GM21447 (cell line): Measurements from ENCODE around the gene PTPN7.
A peak's percentile ranks its signal among the peaks of the same experiment; 100 is the strongest.
"Not testable (repeated sequence)": the region's sequence is repeated elsewhere in the genome, so short reads cannot be mapped to it uniquely, and the experiment has no call there.

Experiments
- ATAC-seq: cut with Tn5 transposase; IDR thresholded peaks from one replicate; pipeline ENCODE4 v1.9.1; 2021; ENCODE audit not compliant: unreplicated experiment

Gene PTPN7

DNA sequence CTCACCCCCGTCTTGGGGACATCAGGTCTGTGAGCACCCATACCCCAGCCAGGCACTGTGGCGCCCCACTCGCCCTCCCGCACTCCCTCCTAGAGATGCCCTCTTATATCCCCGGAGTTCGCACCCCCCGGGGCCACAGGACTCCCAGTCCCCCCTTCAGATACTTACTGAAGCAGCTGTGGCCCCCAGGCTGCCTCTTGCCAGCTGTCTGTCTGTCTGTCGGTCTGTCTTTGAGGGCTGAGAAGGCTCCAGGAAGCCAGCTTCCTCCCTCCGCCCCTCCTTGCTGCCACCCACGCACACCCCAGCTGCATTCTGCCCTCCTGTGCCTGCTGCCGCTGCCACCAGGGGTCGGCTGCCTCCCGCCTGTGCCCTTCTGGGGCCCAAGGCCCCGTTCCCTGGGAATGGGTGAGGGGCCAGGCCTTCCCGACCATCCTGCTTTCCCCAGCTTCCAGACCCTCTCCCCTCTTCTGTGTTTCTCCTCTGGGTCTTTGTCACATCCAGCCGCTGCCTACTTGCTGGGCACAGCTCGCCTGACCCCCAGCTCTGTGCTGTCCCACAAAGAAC lies at the start of gene PTPN7:
PTPN7 (minus strand) TSS at position 226 of the 564 bp plus-strand sequence. CDS start 1,200 bp downstream, outside the sequence.
- peak; percentile 49 for ATAC-seq

DNA sequence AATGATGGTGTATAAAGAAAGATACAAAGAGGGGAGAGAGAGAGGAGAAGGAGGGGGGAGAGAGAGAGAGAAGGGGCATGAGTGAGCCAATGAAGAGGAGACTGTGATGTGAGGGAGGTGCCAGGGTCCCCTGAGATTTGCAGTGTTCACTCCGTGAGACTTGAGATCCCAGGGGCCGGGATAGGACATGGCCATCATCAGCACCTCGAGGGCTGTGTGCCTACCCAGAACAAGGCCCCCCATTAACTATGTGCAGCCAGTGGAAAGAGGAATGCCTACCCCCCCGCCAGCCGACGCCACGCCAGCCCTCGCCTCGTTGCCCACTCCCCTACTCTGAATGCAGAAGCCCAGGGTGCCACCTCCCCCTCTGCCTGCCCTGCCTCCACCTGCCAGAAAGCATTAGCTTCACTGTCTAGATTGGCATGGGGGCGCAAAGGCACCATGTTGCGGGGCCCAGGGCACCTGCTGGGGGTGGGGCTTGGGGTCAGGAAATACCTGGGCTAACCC lies 48.0 kb upstream of the PTPN7 start:
- no peak for ATAC-seq

DNA sequence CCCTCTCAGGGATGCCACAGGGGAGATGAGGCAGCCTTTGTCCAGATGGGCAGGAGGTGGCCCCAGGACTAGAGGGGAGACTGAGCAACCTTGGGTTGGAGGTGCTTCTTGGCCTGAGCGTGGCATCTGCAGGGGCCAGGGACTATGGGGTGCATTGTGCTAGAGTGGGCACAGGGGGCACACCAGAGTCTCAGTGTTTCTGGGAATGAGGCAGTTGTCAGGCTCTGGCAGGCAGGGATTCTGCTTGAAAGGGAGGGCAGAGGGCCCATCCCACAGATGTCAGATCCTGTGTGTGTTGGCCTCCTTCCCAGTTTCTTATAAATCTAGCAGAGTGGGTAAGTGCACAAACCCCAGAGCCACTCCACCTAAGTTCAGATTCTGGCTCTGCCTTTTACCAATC lies 46.9 kb upstream of the PTPN7 start:
- no peak for ATAC-seq

DNA sequence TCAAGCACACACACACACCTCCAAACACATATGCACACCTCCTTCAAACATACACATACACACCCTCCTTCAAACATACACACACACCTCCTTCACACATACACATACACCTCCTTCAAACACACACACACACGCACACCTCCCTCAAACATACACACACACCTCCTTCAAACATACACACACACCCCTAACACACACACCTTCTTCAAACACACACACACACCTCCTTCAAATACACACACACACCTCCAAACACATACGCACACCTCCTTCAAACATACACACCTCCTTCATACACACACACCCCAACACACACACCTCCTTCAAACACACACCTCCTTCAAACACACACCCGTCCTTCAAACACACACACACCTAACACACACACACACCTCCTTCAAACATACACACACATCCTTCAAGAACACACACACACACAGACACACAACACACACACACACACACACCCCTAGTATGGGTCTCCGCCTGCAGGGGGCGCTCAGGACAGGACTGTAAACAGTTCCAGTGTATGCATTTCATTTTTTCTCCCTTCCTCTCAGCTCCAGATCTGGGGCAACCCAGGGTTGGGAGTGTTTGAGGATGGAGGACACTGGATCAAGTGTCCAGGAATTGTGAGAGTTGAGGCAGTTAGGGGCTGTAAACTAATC lies 45.3 kb upstream of the PTPN7 start:
- ATAC-seq: no peak

DNA sequence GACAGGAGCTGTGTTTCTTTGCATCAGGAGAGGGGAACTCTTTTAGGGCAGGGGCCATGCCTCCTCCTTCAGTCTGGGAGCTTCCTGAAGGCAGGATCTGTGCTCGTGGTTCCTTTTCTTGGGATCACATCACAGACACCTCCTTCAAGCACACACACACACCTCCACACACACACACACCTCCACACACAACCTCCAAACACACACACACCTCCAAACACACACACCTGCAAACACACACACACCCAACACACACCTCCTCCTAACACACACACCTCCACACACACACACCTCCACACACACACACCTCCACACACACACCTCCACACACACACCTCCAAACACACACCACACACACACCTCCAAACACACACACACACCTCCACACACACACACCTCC lies 43.7 kb upstream of the PTPN7 start:
- ATAC-seq: no peak

DNA sequence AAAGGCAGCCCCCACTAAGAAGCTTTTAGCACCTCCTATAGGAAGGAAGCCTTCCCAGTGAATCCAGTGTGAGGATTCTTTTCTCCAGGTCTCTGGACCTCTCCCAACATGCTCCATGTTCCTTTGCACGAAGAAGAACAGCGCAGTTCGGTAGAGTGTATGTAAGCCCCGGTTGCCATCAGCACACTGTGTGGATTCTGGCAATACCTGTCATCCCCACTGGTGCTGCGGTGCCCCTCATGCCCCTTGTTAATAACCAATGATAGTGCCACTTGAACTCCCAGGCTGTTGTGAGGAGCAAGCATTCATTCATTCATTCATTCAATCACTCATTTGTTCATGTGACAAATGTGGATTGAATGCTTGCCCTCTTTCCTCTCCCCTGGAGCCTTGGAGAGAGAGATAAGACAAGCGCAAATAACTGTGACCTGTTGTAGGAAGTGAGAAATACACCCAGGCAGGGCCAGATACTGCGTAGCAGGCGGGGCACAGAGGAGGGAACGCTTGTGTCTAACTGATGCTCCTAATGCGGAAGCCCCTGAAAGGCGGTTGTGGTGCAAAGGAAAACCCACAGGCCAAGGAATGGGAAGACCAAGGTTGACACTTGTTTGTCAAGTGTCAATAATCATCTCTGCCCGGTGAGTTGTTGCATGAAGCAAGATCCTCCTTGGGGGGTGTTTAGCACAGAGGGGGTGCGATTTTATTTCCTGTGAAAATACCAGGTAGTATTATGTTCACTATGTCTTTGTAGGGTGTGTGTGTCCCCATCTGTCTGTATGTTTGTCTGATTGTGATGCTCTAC lies 43.0 kb upstream of the PTPN7 start:
- ATAC-seq: no peak

DNA sequence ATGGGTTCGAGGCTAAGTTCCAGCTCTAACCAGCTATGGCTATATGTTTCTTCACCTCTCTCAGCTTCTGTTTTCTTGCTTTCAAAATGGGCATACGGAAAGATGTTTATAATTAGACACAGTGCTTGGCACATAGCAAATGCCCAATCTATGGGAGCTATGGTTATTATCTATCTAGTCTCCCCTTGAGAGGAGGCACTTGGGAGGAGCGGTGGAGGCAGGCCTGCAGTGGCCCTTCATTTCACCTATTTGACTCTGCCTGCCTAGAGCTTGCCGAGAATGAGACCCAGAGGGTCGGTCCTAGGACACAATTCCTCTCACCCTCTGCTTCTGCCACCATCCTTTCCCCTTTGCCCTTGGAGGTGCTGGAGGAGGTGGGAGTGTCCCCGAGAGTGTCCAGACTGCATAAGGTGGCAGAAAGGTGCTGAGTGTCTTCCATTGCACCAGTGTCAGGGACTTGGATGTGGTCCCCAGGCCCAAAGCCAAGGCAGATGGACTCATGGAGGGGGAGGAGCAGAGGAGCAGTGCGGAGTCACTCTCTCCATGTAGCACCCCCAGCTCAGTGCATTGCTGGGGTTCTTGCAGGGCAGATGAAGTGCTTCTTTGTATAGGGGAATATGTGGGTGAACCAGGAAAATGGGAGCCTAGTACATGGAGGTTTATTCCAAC lies 42.2 kb upstream of the PTPN7 start:
- ATAC-seq: no peak

DNA sequence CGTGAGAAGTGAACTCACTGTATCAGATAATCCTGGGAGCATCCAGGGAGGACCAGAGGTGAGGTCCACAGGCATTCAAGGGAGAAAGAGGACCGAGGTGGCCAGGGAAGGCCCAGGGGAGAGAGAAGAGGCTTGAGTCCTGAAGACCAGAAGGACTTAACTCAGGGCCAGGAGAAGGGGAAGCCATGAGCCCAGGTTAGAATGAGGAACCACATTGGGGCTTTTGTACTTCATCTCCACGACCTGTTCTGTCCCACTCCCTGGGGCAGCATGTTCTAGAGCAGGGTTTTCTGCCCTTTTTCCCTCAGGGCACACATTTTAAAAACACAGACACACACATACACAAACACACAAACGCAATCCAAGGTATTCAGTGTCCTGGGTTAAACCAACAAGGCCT lies 41.6 kb upstream of the PTPN7 start:
- ATAC-seq: no peak

DNA sequence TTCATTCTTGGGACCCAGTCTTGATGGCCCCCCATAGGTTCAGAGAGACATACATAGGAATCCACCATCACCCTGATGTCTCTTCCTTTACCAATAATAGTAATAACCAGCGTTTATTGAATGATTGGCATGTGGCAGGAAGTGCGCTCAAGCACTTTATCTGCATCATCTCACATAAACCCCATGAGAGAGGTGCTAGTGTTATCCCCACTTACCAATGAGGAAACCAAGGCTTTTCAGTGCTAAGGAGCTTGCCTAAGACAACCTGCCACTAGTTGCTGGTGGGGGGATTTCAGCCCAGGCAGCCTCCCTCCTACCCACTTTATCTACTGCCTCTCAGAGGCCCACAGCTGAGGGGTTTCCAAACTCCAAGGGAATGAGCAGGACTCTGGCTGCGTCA lies 40.9 kb upstream of the PTPN7 start:
- ATAC-seq: no peak

DNA sequence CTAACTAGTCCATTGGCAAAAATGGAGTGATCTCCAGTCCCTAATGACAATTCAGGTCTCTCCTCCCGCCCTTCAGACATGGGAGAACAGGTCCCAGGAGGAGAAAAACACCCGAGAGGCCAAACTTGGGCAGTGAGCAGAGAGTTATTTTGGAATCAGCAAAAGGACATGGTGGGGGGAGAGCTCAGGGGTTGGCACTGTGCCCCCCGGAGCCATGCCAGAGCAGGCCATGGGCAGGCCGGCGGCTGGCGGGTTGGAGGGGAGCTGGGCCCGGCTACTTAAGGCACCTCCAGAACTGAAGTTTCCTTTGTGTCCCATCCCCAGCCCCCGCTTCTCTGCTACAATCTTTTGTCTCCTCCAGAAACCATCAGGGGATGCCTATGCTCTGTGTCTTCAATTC lies 40.3 kb upstream of the PTPN7 start:
- no peak for ATAC-seq

DNA sequence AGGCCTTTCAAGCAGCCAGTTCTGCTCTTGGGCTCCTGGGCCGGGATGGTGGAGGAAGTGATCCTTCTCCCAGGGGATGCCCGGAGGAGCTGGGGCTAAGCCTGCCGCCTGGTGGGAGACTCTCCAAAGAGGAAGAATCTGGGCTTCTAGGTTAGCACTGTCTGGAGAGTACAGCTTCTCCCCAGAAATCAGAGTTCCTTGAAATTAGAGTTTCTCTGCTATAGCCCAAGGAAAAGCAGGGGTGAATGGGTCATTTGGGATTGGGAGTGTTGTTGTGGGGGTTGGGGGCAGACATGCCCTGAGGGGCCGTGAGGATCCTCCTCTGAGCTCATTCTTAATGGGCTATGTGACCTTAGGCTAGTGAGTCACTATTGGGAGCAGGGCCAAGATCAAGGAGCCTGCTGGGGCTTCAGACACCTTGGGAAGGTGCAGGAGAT lies 39.7 kb upstream of the PTPN7 start:
- ATAC-seq: no peak

DNA sequence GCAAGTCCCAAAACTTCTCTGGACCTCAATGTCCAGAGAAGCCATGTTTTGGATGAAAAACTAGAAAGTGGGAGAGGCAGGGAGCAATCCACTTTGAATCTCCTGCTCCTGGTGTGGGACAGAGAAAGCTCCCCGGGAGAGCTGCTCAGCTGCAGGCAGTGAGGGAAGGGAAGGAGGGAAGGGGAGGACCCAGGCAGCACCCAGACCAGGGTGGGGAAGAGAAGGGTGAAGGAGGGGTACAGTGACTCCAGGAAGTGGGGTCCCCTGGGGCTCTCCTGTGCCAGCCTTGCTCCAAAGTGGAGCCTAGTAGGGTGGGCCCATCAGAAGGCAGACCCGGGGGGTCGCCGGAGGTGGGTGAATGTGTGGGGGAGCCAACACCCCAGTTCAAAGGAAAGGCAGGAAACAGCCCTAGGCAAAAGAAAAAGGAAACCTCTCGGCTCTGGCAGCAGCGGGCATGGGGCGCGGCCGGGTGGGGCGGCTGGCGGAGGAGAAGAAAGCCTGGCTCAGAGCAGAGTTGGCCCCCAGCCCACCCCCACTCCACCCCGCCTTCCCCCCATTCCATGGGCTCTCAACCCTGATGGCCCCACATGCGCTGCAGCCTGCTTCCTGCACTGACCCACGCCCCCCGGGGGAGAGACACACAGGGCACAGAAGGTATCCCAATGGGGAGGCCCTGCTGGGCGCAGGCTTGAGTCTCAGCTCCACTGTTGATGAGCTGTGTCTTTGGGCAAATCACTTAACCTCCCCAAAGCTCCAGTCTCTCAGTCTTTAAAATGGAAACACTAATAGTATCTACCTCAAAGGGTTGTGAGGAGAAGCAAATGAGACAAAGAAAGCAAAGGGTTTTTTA lies 38.9 kb upstream of the PTPN7 start:
- no peak for ATAC-seq

DNA sequence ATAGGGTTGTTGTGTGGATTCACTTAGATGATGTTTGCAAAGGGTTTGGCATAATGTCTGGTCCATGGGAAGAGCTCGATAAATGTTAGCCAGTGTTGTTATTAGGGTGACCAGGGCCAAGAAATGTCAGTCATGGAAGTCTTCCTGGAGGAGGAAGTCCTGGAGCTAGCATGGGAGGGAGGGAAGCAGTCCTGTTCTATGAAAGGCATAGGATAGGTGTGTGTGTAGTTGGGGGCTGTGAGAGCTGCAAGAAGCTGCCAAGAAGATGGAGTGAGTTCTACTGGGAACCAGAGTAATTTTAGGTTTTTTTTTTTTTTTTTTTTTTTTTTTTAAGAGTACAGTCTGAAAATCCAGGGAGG lies 37.9 kb upstream of the PTPN7 start:
- ATAC-seq: no peak

DNA sequence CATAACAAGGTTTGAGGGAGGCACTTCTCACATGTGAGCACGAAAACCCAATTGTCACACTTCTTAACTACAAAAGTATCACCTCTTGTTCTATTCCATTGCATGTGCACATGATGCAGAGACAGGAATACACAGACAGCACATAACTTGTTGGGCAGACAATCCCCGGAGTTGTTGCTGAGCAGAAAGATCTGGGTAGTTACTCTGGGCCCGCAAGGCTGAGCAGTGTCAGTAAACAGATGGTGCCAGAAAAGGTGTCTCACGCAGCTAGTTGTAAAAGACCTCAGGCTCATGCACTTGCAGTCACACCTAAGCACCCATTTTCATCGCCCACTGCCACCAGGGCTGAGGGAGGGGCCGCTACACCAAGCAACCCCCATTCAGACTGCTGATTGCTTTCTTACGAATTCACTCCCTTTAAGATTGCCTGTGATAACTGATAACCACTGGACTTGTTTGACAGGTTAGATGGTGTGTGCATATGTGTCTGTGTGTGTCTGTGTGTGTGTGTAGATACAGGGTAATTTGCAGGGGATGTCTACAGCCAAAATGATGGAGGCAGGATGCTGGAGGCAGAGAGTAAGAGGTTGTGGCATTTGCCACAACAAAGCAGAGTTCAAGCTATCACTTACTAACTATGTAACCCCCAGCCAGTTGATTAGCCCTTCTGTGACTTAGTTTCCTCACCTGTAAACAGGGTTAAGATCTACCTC lies 37.4 kb upstream of the PTPN7 start:
- ATAC-seq: no peak

DNA sequence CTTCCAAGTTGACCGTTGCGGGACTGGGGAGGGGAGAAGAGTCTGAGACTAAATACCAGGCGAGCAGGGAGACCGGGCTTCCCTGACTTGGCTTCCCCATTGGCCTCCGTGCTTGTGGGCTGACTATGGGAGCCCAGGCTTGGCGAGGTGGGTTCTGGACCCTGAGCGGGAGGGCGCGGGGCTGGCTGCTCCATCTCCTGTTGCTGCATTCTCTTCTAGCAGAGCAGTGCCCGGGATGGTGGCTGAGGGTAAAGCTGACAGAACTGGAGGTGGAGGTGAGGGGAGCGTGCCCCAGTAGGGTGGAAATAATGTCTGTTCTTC lies 33.9 kb upstream of the PTPN7 start:
- no peak for ATAC-seq

DNA sequence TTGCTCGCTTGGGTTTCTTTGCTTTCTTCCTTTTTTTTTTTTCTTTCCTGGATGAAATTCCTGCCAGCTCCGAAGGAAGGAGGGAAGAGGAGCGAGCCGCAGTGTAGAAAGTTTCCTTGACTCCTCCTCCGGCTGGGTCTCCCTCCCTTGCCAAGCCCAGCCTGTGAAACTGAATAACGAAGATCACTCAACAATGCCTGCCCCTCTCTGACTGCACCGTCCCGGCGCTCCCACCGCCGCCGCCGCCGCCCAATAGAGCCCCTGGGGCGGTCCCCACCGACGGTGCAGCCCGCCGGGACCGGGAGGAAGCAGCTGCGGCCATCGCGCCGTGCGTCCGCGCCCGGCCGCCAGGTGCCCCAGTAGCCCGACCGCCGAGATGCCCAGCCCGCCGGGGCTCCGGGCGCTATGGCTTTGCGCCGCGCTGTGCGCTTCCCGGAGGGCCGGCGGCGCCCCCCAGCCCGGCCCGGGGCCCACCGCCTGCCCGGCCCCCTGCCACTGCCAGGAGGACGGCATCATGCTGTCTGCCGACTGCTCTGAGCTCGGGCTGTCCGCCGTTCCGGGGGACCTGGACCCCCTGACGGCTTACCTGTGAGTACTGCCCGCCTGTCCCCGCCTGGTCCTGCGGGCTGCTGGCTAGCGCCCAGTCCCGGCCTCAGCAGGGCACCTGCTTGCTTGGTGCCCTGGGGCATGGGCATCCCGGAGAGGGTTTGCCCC lies 33.4 kb upstream of the PTPN7 start, which contains the start of gene LGR6:
LGR6 (plus strand) TSS at position 186 of the 714 bp plus-strand sequence; CDS start at position 377, 191 bp downstream.
- no peak for ATAC-seq

DNA sequence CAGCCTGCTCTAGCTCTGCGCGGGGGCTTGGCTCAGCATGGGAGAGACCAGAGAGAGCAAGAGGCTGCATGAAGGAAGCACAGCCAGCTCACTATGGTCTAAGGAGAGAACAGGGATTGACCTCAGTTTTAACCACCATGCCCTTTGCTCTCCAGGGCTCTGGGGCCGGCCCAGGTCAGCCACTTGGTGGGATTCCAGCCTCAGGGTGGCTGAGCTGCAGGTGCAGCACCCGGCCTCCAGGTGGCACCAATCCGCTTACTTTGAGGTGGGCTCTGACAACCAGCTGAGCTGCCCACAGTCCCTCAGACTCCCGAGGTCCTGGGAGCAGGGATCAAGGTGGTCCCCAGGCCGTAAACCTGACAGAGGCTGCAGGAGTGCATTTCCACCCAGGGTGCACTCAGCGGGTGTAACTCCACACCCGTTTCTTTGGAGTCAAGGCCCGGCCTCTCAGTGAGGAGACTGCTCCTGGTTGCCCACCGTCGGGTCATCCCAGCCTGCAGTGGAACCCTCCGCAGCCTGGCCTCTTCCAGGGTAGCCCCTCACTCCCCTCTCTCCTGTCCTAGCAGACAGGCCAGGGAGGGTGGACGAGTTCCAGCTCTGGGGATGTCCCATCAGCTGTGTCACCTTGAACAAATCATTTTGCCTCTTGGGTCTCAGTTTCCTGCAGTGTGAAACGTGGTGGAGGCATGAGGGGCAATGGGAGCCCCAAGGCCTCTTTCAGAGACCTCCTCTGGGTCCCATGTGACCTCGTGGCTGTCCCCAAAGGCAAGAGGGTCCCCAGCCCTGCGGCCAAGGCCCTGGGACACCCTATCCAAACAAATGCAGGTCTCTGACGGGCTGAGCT lies 32.6 kb upstream of the PTPN7 start:
- no peak for ATAC-seq

DNA sequence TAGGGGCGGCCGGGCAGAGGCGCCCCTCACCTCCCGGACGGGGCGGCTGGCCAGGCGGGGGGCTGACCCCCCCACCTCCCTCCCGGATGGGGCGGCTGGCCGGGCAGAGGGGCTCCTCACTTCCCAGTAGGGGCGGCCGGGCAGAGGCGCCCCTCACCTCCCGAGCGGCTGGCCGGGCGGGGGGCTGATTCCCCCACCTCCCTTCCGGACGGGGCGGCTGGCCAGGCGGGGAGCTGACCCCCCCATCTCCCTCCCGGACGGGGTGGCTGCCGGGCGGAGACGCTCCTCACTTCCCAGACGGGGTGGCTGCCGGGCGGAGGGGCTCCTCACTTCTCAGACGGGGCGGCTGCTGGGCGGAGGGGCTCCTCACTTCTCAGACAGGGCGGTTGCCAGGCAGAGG lies 31.0 kb upstream of the PTPN7 start:
- not testable (repeated sequence) for ATAC-seq
